Ishikawa (cell line): Measurements from ENCODE around the gene GPATCH3.

ENCODE experiments used
- CEBPB ChIP-seq: IDR thresholded peaks from 2 replicates; pipeline ENCODE4 v1.6.1; 2012
- CREB1 ChIP-seq: IDR thresholded peaks from 2 replicates; pipeline ENCODE4 v1.6.1; 2012; ENCODE audit warnings: low read depth
- EGR1 ChIP-seq: IDR thresholded peaks from 2 replicates; pipeline ENCODE4 v1.6.1; 2012
- EP300 ChIP-seq: IDR thresholded peaks from 2 replicates; pipeline ENCODE4 v1.6.1; 2012; ENCODE audit warnings: borderline replicate concordance
- FOXM1 ChIP-seq: IDR thresholded peaks from 2 replicates; pipeline ENCODE4 v1.6.1; 2012; ENCODE audit warnings: low read depth, borderline replicate concordance
- RAD21 ChIP-seq: IDR thresholded peaks from 2 replicates; pipeline ENCODE4 v1.6.1; 2012; ENCODE audit warnings: low read depth
- TAF1 ChIP-seq: IDR thresholded peaks from 2 replicates; pipeline ENCODE4 v1.6.1; 2012; ENCODE audit warnings: low read depth, mild to moderate bottlenecking
- TEAD4 ChIP-seq: IDR thresholded peaks from 2 replicates; pipeline ENCODE4 v1.6.1; 2012
- YY1 ChIP-seq: IDR thresholded peaks from 2 replicates; pipeline ENCODE4 v1.6.1; 2012; ENCODE audit warnings: low read depth
- ZBTB7A ChIP-seq: IDR thresholded peaks from 2 replicates; pipeline ENCODE4 v1.6.1; 2012; ENCODE audit warnings: low read depth
- TF ChIP-seq, protein P1 (sequence below): IDR thresholded peaks from 2 replicates; pipeline ENCODE4 v1.6.1; 2012; ENCODE audit warnings: low read depth, mild to moderate bottlenecking
- TF ChIP-seq, protein P2 (sequence below): IDR thresholded peaks from 2 replicates; pipeline ENCODE4 v1.6.1; 2012

DNA sequence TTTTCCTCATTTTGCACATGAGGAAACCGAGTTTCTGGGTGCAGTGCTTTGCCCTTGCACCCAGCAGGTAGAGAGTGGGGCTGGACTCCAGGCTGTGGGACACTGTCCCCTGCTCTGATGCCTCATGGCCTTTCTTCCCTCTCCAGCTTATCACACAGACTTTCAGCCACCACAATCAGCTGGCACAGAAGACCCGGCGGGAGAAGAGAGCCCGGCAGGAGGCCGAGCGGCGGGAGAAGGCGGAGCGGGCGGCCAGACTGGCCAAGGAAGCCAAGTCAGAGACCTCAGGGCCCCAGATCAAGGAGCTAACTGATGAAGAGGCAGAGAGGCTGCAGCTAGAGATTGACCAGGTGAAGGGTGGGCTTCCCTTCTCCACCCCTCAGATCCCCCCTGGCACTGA is 41.0 kb upstream of the GPATCH3 start:
- TF ChIP-seq EP300 = no peak
- no peak for TF ChIP-seq TAF1
- no peak for TF ChIP-seq RAD21
- TF ChIP-seq, protein P1, sequence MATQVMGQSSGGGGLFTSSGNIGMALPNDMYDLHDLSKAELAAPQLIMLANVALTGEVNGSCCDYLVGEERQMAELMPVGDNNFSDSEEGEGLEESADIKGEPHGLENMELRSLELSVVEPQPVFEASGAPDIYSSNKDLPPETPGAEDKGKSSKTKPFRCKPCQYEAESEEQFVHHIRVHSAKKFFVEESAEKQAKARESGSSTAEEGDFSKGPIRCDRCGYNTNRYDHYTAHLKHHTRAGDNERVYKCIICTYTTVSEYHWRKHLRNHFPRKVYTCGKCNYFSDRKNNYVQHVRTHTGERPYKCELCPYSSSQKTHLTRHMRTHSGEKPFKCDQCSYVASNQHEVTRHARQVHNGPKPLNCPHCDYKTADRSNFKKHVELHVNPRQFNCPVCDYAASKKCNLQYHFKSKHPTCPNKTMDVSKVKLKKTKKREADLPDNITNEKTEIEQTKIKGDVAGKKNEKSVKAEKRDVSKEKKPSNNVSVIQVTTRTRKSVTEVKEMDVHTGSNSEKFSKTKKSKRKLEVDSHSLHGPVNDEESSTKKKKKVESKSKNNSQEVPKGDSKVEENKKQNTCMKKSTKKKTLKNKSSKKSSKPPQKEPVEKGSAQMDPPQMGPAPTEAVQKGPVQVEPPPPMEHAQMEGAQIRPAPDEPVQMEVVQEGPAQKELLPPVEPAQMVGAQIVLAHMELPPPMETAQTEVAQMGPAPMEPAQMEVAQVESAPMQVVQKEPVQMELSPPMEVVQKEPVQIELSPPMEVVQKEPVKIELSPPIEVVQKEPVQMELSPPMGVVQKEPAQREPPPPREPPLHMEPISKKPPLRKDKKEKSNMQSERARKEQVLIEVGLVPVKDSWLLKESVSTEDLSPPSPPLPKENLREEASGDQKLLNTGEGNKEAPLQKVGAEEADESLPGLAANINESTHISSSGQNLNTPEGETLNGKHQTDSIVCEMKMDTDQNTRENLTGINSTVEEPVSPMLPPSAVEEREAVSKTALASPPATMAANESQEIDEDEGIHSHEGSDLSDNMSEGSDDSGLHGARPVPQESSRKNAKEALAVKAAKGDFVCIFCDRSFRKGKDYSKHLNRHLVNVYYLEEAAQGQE = no peak
- TF ChIP-seq, protein P2, sequence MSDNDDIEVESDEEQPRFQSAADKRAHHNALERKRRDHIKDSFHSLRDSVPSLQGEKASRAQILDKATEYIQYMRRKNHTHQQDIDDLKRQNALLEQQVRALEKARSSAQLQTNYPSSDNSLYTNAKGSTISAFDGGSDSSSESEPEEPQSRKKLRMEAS = no peak
- no peak for TF ChIP-seq ZBTB7A
- no peak for TF ChIP-seq CEBPB
- TF ChIP-seq EGR1 = no peak
- no peak for TF ChIP-seq YY1
- TF ChIP-seq CREB1 = no peak
- TF ChIP-seq TEAD4 = no peak
- TF ChIP-seq FOXM1 = no peak
